GM20000 (cell line): Measurements from ENCODE around the gene ITPKB.

Source experiments
- DNase-seq: peaks from one replicate; pipeline ENCODE4 v3.0.0; 2012; ENCODE audit warnings: low spot score
- CTCF ChIP-seq: IDR thresholded peaks from 2 replicates; pipeline ENCODE4 v1.5.1; 2012; ENCODE audit warnings: mild to moderate bottlenecking, control low read depth; ENCODE audit errors: extremely low read depth, missing control alignments

The ITPKB gene

GRCh38 chr1:226733876-226734275 is 5.2 kb downstream of the ITPKB start:
- no peak for TF ChIP-seq CTCF
- DNase-seq, result no peak

DNA sequence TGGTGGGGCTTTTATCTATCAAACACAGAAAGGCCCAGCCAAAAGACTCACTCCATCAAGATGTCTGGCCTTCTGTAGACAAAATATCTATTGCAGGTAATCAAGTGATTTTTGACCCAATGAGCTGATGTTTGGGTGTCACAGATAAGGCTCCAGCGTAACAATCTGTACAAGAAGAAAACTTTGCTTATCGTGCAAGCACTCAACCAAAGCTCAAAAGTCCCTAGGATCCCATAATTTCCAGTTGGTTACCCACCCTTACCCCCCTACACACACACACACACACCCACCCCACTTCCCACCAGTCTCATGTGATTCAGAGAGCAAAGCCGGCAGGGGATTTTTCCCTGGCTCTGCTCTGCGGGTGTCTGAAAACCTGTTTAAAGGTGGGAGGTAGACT is 5.8 kb downstream of the ITPKB start:
- no peak for DNase-seq
- TF ChIP-seq CTCF, result no peak

DNA sequence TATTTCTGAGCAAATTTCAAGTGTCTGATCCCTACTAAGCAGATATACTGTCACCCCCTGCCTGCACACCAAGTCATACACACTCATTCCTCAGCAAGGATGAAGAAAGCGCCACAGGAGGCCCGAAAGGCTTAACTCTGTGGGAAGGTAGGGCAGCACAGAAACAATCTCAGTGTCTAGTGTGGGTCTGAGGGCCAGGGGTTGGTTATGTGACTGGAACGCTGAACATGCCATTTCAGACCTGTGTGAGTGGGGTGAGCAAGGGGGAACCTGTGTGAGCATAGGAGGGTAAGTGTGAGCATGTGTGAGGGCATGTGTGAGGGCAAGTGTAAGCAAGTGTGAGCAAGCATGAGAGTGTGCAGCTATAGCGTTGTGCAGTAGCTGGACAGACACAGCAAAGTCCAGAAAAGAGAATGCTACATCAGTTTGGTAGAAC is 6.2 kb downstream of the ITPKB start:
- no peak for TF ChIP-seq CTCF
- no peak for DNase-seq

DNA sequence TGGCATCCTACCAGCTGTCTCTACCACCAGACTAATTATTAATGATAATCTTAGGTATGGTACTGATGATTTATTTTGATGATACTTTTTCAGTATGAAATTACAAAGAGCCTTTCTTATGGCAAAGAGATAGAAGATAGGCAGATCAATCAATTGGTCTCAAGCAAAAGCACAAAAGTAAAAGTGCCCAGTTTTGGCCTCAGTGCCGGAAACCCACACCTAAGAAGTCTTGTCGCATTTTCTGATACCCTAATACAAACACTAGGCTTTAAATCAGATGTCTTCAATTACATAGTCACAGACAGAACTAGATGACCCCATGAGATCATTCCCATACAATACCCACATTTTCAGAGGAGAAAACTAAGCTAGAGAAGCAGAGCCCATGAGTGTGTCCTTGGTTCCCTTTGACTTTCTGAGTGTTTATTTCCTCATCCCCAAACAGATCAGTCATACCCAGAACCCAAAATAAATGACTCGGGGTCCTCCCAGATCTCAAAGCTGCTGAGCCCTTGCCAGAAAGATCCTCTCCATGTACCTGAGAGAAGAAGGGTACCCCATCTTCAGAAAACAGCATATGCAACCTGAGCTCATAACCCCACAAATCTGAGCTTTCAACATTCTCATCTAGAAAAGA is 7.7 kb downstream of the ITPKB start:
- no peak for TF ChIP-seq CTCF
- DNase-seq, result no peak

GRCh38 chr1:226730836-226731235 is 8.2 kb downstream of the ITPKB start:
- DNase-seq, result no peak
- TF ChIP-seq CTCF, result no peak

DNA sequence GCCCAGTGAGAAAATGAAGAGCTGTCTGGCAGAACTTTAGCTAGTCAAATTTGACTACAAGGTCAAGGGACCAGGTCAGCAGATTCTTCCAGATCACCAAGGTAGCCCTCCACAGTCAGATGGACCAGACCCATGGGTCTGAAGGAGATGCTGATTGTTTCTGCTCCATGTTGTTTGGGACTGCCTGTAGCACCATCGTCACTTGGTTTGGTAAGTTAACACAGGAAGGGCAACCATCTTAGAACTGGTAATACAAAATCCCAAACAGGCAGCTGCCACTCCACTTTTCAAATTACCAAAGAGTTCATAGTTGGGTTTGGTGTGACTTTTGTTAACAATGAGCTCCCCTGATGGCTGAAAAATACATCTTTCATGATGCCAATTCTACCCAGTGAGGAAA is 9.0 kb downstream of the ITPKB start:
- no peak for DNase-seq
- no peak for TF ChIP-seq CTCF

DNA sequence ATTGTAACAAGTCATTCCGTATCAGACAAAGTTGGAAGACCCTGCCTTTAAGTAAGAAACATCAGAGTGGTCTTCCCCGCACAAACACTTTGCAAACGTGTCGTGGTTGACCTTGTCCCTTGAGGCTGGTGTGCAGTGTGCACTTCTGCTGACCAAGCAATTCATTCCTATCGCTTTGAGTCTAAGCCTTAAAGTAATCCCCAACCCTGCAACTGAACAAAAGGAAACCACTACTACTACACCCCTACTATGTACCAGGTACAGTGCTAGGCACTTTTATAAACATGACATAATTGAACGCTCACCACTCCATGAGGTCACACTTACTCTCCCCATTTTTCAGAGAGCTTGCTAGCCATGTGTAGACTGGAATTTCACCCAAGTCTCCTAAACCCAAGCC is 10.6 kb downstream of the ITPKB start:
- DNase-seq, result no peak
- TF ChIP-seq CTCF, result no peak
